Measurements from ENCODE around the gene XPOT. TPM values are rescaled to one million over a fixed set of nuclear protein-coding genes. Genes with fewer than 3 reads are reported as not detected.

The XPOT gene
- total and polyA plus RNA-seq, 4 donors, result 16.7 to 44.8 (median 23.8) TPM

GRCh38 chr12:64450057-64450640 is 46.0 kb downstream of the XPOT start (continued):
- TF ChIP-seq ATF3 (IDR thresholded peaks at IDR 0.05) (no peak), GABPA (IDR thresholded peaks at IDR 0.05 in 1 of 2, conservative IDR thresholded peaks at IDR 0.05 in 1 of 2) (no peak), HNF4G (IDR thresholded peaks at IDR 0.05) (no peak), FOXA2 (IDR thresholded peaks at IDR 0.05) (no peak), TAF1 (conservative IDR thresholded peaks at IDR 0.05) (no peak)

GRCh38 chr12:64450711-64451486 is 46.7 kb downstream of the XPOT start:
- Histone ChIP-seq H3K36me3 (ENCODE audit: control insufficient read depth in 4 of 4, insufficient read depth in 3 of 4, low read depth in 1 of 4, low read length in 3 of 4) (peaks cover 1 to 19% (median 8%) of the 10 kb centered on the region in 4 donors), H3K9ac (ENCODE audit: low read depth in 1 of 2, low read length in 2 of 2) (peak overlapping the region in 1 of 2 donors; percentile 92), H3K4me1 (ENCODE audit: control insufficient read depth in 4 of 4, insufficient read depth in 4 of 4, low read length in 3 of 4) (peaks cover 0 to 13% (median 3%) of the 10 kb centered on the region in 4 donors), H3K9me3 (ENCODE audit: control insufficient read depth in 4 of 4, low read length in 3 of 4) (no peaks in the 10 kb centered on the region), H3K27ac (ENCODE audit: low read depth in 1 of 2, low read length in 2 of 2) (peak overlapping the region in 1 of 2 donors; percentile 99), H3K4me3 (ENCODE audit: low read depth in 1 of 3, low read length in 3 of 3) (peak overlapping the region in 2 of 3 donors; percentile 95 to 100), H3K27me3 (ENCODE audit: control insufficient read depth in 4 of 4, insufficient read depth in 4 of 4, low read length in 3 of 4) (no peaks in the 10 kb centered on the region)
- no peak for TF ChIP-seq EGR1 (IDR thresholded peaks at IDR 0.05; ENCODE audit: low read depth in 2 of 2)
- no peak for TF ChIP-seq SP1 (IDR thresholded peaks at IDR 0.05)
- TF ChIP-seq CTCF (IDR thresholded peaks at IDR 0.05; ENCODE audit: low read depth, low read length, missing input control), result no peak
- no peak for TF ChIP-seq TAF1 (conservative IDR thresholded peaks at IDR 0.05)
- TF ChIP-seq YY1 (IDR thresholded peaks at IDR 0.05), result no peak
- no peak for TF ChIP-seq FOXA1 (IDR thresholded peaks at IDR 0.05)
- DNase-seq (ENCODE audit: low spot score), result no peak
- 27% methylated on average over 8 of the region's 8 CpGs for WGBS

GRCh38 chr12:64451687-64452558 is 47.7 kb downstream of the XPOT start, which contains the start of gene TBK1:
TSS of gene TBK1 (plus strand) at chr12:64452120. CDS start at chr12:64455871, 3,751 bp downstream.
- peaks cover 1 to 9% (median 7%) of the 10 kb centered on the region in 4 donors for H3K36me3 ChIP-seq (ENCODE audit: control insufficient read depth in 4 of 4, insufficient read depth in 3 of 4, low read depth in 1 of 4, low read length in 3 of 4)
- no peak for TF ChIP-seq TAF1 (conservative IDR thresholded peaks at IDR 0.05)
- peak in 1 of 2 donors; percentile 20 for TF ChIP-seq EGR1 (IDR thresholded peaks at IDR 0.05; ENCODE audit: low read depth in 2 of 2)
- TF ChIP-seq ZBTB33 (IDR thresholded peaks at IDR 0.05), result no peak
- TF ChIP-seq FOXA1 (IDR thresholded peaks at IDR 0.05), result no peak
- TF ChIP-seq YY1 (IDR thresholded peaks at IDR 0.05), result peak; percentile 45
- TF ChIP-seq GABPA (IDR thresholded peaks at IDR 0.05 in 1 of 2, conservative IDR thresholded peaks at IDR 0.05 in 1 of 2), result peak in 1 of 2 donors; percentile 58
- no peak for TF ChIP-seq HNF4A (conservative IDR thresholded peaks at IDR 0.05)
- TF ChIP-seq CTCF (IDR thresholded peaks at IDR 0.05; ENCODE audit: low read depth, low read length, missing input control), result peak; percentile 7
- no peak for TF ChIP-seq JUND (IDR thresholded peaks at IDR 0.05)
- no peak for TF ChIP-seq REST (IDR thresholded peaks at IDR 0.05)
- H3K9me3 ChIP-seq (ENCODE audit: control insufficient read depth in 4 of 4, low read length in 3 of 4), result no peaks in the 10 kb centered on the region
- peak within 1 kb of the TSS; percentile 98 to 99 for H3K27ac ChIP-seq (ENCODE audit: low read depth in 1 of 2, low read length in 2 of 2)
- WGBS, result under 1% methylated on average over 94 of the region's 94 CpGs
- peak within 1 kb of the TSS; percentile 92 to 96 for H3K9ac ChIP-seq (ENCODE audit: low read depth in 1 of 2, low read length in 2 of 2)
- H3K4me3 ChIP-seq (ENCODE audit: low read depth in 1 of 3, low read length in 3 of 3), result peak within 1 kb of the TSS; percentile 75 to 100 (median 95)
- H3K27me3 ChIP-seq (ENCODE audit: control insufficient read depth in 4 of 4, insufficient read depth in 4 of 4, low read length in 3 of 4), result no peaks in the 10 kb centered on the region
- DNase-seq (ENCODE audit: low spot score), result peak; percentile 87
- peaks cover 0 to 13% (median 3%) of the 10 kb centered on the region in 4 donors for H3K4me1 ChIP-seq (ENCODE audit: control insufficient read depth in 4 of 4, insufficient read depth in 4 of 4, low read length in 3 of 4)

Measured in liver (tissue), 9 donors.